Peyer's patch (tissue), 4 donors: ENCODE results near the gene PRPS2. TPM values are rescaled to one million over a fixed set of nuclear protein-coding genes. Genes with fewer than 3 reads are reported as not detected.

Source experiments
- DNase-seq, 3 donors: peaks; one replicate each; pipeline ENCODE4 v3.0.0-alpha.2; 2017 to 2019
- H3K27ac ChIP-seq, 4 donors: fragments of 200-600 bp; sonication (generic); one replicate each; pipeline ENCODE4 v1.5.1; 2016 to 2019
- H3K27me3 ChIP-seq, 2 donors: fragments of 200-600 bp; sonication (generic); one replicate each; pipeline ENCODE4 v1.5.1; 2019
- H3K36me3 ChIP-seq, 3 donors: fragments of 200-600 bp; sonication (generic); one replicate each; pipeline ENCODE4 v1.5.1; 2016 to 2019
- H3K4me1 ChIP-seq, 4 donors: fragments of 200-600 bp; sonication (generic); one replicate each; pipeline ENCODE4 v1.5.1; 2016 to 2019
- H3K4me3 ChIP-seq, 4 donors: fragments of 200-600 bp; sonication (generic); 1 replicate in 3 of 4; 2 replicates in 1 of 4; pipeline ENCODE4 v1.5.1; 2016 to 2019; ENCODE audit warnings: mild to moderate bottlenecking in 1 of 4
- H3K9me3 ChIP-seq, 4 donors: fragments of 200-600 bp; sonication (generic); one replicate each; pipeline ENCODE4 v1.5.1; 2016 to 2019; ENCODE audit warnings: mild to moderate bottlenecking in 1 of 4
- CTCF ChIP-seq, 6 experiments: fragments of 450-650 bp in 4 of 6; fragments of 200-600 bp in 2 of 6; sonication (generic) in 1 of 6; IDR thresholded peaks; one replicate each; pipeline ENCODE4 v1.5.1; 2017 to 2019; ENCODE audit warnings: antibody characterized with exemption in 6 of 6, mild to moderate bottlenecking in 3 of 6, moderate library complexity in 1 of 6
- POLR2A ChIP-seq, 2 donors: fragments of 450-650 bp; IDR thresholded peaks; one replicate each; pipeline ENCODE4 v1.5.1; 2017; ENCODE audit warnings: antibody characterized with exemption in 2 of 2, mild to moderate bottlenecking in 2 of 2, moderate library complexity in 2 of 2
- total RNA-seq, 4 donors: library from RNA; depleted of rRNA; stranded (reverse); fragments of >200 nt; gene quantifications; one replicate each; pipeline ENCODE4 v1.1.0, GENCODE V29; 2016

PRPS2 gene
- total RNA-seq, 4 donors from 2014 or later: 8.4 to 32.2 (median 13.7) TPM

- Histone ChIP-seq H3K27ac (peak overlapping the region in 2 of 4 donors; percentile 36 to 55), H3K27me3 (no peaks in the 10 kb centered on the region), H3K4me1 (no peaks in the 10 kb centered on the region), H3K4me3 (peak overlapping the region in 1 of 4 donors; percentile 14), H3K36me3 (no peaks in the 10 kb centered on the region), H3K9me3 (no peaks in the 10 kb centered on the region)
- no peak for DNase-seq
- TF ChIP-seq POLR2A (IDR thresholded peaks at IDR 0.05) (no peak), CTCF (IDR thresholded peaks at IDR 0.05) (no peak)
Measured at GRCh38 chrX:12867685-12868084, 76.5 kb downstream of the PRPS2 start.

GRCh38 chrX:12868747-12869146, 77.5 kb downstream of the PRPS2 start:
- Histone ChIP-seq H3K9me3 (no peaks in the 10 kb centered on the region), H3K36me3 (no peaks in the 10 kb centered on the region), H3K4me3 (no peak overlapping the region), H3K4me1 (no peaks in the 10 kb centered on the region), H3K27me3 (no peaks in the 10 kb centered on the region), H3K27ac (peak overlapping the region in 1 of 4 donors; percentile 55)
- no peak for DNase-seq
- no peak for TF ChIP-seq POLR2A (IDR thresholded peaks at IDR 0.05)
- TF ChIP-seq CTCF (IDR thresholded peaks at IDR 0.05): no peak

GRCh38 chrX:12871257-12871656, 80.0 kb downstream of the PRPS2 start:
- no peaks in the 10 kb centered on the region for H3K4me1 ChIP-seq
- TF ChIP-seq POLR2A (IDR thresholded peaks at IDR 0.05) (no peak), CTCF (IDR thresholded peaks at IDR 0.05) (no peak)
- no peak for DNase-seq

GRCh38 chrX:12872741-12873140, 81.5 kb downstream of the PRPS2 start:
- H3K27ac ChIP-seq: no peak overlapping the region
- TF ChIP-seq POLR2A (IDR thresholded peaks at IDR 0.05) (no peak), CTCF (IDR thresholded peaks at IDR 0.05) (no peak)
- no peaks in the 10 kb centered on the region for H3K4me1 ChIP-seq
- no peak for DNase-seq
- H3K4me3 ChIP-seq: no peak overlapping the region
- H3K36me3 ChIP-seq: no peaks in the 10 kb centered on the region
- no peaks in the 10 kb centered on the region for H3K27me3 ChIP-seq
- no peaks in the 10 kb centered on the region for H3K9me3 ChIP-seq

More at GRCh38 chrX:12871257-12871656, 80.0 kb downstream of the PRPS2 start:
- Histone ChIP-seq H3K9me3 (no peaks in the 10 kb centered on the region), H3K36me3 (no peaks in the 10 kb centered on the region), H3K27ac (peak overlapping the region in 1 of 4 donors; percentile 15), H3K4me3 (no peak overlapping the region), H3K27me3 (no peaks in the 10 kb centered on the region)

Other genes starting within 250 kb of the PRPS2 start
- gene TLR7, start 75.7 kb downstream of the PRPS2 start, total RNA-seq: 1 to 10 TPM in 1 of 4 donors, under 1 TPM in 2, not detected in 1; 0.27 to 5.0 (median 0.38) TPM
- 1 to 10 TPM in 1 of 4 donors, under 1 TPM in 1, not detected in 2; 0.28 to 1.3 TPM for gene TLR8, start 115.2 kb downstream of the PRPS2 start, total RNA-seq
- 1,000 to 10,000 TPM; 1,496 to 3,676 (median 1,701) TPM for gene TMSB4X, start 183.7 kb downstream of the PRPS2 start, total RNA-seq